Pancreas (tissue), 10 donors: ENCODE data around the gene EEF1E1. TPM values are rescaled to one million over a fixed set of nuclear protein-coding genes. Genes with fewer than 3 reads are reported as not detected.

Experiments used
- ATAC-seq, 4 donors: fragments of 200-7000 bp; cut with Tn5 transposase; one replicate each; pipeline versions ENCODE4 v1.8.0 to v1.9.1; 2020; ENCODE audit warnings: mild to moderate bottlenecking in 4 of 4, moderate library complexity in 4 of 4
- DNase-seq, 6 donors: peaks; one replicate each; pipeline ENCODE4 v3.0.0-alpha.2; 2020
- FAIRE-seq: peaks from 2 replicates; lab custom pipeline; 2012; peaks lifted over from hg19 to GRCh38; lab: Jason Lieb, UNC
- H3K27ac ChIP-seq, 4 donors: fragments of 200-600 bp; sonication (generic); 1 replicate in 3 of 4; 2 replicates in 1 of 4; pipeline versions ENCODE4 v1.5.0 to v1.8.0; 2020
- H3K27me3 ChIP-seq, 4 donors: fragments of 200-600 bp; one replicate each; pipeline ENCODE4 v1.8.0; 2021
- H3K36me3 ChIP-seq, 3 donors: fragments of 200-600 bp; sonication (generic) in 1 of 3; one replicate each; pipeline versions ENCODE4 v1.5.0 to v1.8.0; 2020 to 2021
- H3K4me1 ChIP-seq, 3 donors: fragments of 200-600 bp; one replicate each; pipeline ENCODE4 v1.8.0; 2021
- H3K4me3 ChIP-seq, 4 donors: fragments of 200-600 bp; sonication (generic) in 2 of 4; one replicate each; pipeline versions ENCODE4 v1.5.0 to v1.8.0; 2020 to 2021
- H3K9me3 ChIP-seq, 4 donors: fragments of 200-600 bp; one replicate each; pipeline ENCODE4 v1.8.0; 2021
- WGBS, 2 donors: extraction: QIAGEN DNeasy Blood & Tissue Kit; methylation state at CpG; one replicate each; pipeline ENCODE4 v1.1.7; 2013; 5-methylcytosine and 5-hydroxymethylcytosine counted together
- intact Hi-C, 3 donors: fragments of 100-400 bp; cut with DNase I; formaldehyde crosslinking; loops; one replicate each; pipeline versions ENCODE4 v1.11.1 to v1.14.2; 2022
- polyA plus RNA-seq, 2 donors: library from polyadenylated mRNA; stranded (reverse); fragments of 200-250 nt; gene quantifications; one replicate each; pipeline ENCODE4 v1.2.3, GENCODE V29; 2013
- total RNA-seq, 6 donors: library from RNA; stranded (reverse); fragmentation: NEBNext Ultra II Directional in 4 of 6; extraction: Animal tissue kit (Norgen Biotek cat#: 25700) in 4 of 6; gene quantifications; one replicate each; pipeline versions ENCODE4 v1.2.1 to v1.2.4, GENCODE V29; 2021 to 2023
- TF ChIP-seq, protein P1 (sequence below), 4 donors: fragments of 200-600 bp; sonication (generic) in 3 of 4; IDR thresholded peaks; one replicate each; pipeline versions ENCODE4 v1.5.0 to v1.8.0; 2021; ENCODE audit warnings: antibody characterized with exemption in 4 of 4
- donor health status: healthy with polysubstance abuse.
- donor health status: DM: no; HTN: no; CAD: no; lungs with moderate emphysema.
- donor health status: DM: no; HTN: no; CAD: no.
- donor health status: control.
- donor health status: control.
- donor health status: Bipolar disorder and iron deficiency.
- donor health status: DM: yes; HTN: yes; CAD: no.
- donor health status: DM: no; HTN: no; CAD: no.
- donor health status: DM: no; HTN: no; CAD: no.
- donor health status: DM: yes; HTN: yes; CAD: no.

Gene EEF1E1
- total and polyA plus RNA-seq, 8 donors = 5.6 to 20.6 (median 13.0) TPM

DNA sequence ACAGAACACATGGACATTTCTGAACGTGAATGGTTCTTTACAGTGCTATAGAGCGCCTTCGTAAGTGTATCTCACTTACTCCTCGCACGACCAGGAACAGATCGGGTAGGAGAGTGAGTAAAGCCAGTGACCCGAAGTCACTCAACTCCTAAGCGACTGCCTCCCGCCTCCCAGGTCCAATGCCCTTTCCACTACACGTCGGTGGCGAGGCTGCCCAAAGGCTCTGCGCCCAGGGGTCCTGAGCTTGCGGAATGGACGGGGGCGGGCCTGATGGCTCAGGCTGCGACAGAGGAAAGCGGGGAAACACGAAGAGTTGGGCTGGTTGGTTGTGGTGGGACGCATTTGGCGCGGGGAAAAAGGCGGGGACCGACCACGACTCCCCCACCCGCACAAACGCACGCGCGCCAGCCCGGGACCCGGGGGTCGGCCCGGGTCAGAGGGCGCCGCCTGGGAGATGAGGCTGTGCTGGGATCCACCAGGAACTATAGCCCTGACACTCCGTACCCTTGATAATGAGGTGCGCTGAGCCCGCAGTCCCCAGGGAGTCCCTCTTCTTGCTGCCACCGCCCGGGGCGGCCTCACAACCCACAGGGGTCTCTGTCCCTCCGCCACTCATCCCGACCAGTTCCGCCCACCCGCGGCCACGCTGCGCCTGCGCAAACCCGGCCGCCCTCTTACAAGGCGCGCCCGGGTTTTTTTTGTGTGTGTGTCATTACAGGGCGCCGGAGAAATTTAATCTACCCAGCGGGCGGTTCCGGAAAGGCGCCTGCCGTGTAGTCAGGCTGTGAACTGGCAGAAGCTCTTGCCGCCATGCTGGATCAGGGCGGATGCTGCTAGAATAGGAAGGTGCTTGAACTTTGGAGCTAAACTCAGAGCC is 38.3 kb downstream of the EEF1E1 start, which contains the start of gene BLOC1S5:
BLOC1S5 (minus strand) TSS at position 629 of the 877 bp plus-strand sequence; CDS start at position 616, 13 bp downstream.
- TF ChIP-seq, protein P1, sequence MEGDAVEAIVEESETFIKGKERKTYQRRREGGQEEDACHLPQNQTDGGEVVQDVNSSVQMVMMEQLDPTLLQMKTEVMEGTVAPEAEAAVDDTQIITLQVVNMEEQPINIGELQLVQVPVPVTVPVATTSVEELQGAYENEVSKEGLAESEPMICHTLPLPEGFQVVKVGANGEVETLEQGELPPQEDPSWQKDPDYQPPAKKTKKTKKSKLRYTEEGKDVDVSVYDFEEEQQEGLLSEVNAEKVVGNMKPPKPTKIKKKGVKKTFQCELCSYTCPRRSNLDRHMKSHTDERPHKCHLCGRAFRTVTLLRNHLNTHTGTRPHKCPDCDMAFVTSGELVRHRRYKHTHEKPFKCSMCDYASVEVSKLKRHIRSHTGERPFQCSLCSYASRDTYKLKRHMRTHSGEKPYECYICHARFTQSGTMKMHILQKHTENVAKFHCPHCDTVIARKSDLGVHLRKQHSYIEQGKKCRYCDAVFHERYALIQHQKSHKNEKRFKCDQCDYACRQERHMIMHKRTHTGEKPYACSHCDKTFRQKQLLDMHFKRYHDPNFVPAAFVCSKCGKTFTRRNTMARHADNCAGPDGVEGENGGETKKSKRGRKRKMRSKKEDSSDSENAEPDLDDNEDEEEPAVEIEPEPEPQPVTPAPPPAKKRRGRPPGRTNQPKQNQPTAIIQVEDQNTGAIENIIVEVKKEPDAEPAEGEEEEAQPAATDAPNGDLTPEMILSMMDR (IDR thresholded peaks at IDR 0.05) = no peak
- DNase-seq (peak; percentile 94 to 98 (median 96)), FAIRE-seq (peak; percentile 20), ATAC-seq (peak; percentile 96 to 99 (median 99))
- no peaks in the 10 kb centered on the region for H3K27me3 ChIP-seq
- intact Hi-C loops = no loop called here
- peak within 1 kb of the TSS; percentile 69 to 88 (median 71) for H3K4me3 ChIP-seq
- no peaks in the 10 kb centered on the region for H3K36me3 ChIP-seq
- H3K9me3 ChIP-seq = no peaks in the 10 kb centered on the region
- peaks cover 0 to 7% (median 5%) of the 10 kb centered on the region in 3 donors for H3K4me1 ChIP-seq
- WGBS, 2 donors = 1% methylated on average over 58 to 64 of the region's 64 CpGs
- H3K27ac ChIP-seq = peak within 1 kb of the TSS; percentile 49 to 84 (median 78)

DNA sequence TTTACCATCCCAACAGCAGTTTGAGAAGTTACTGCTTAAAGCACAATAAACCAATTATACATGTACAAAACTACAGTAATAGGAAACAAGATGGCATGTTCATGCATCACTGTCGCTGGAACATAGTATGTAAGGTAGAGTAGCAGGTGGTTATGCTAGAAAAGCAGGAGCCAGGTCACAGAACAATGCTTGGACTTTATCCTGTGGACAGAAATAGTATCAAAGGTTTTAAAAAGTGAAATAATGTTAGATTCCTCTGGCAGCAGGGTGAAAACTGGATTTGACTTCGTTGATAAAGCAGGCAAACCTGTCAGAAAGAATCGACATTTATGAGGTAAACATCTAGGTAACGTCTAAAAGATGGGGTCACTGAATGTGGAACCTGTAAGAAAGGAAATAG is 40.6 kb downstream of the EEF1E1 start:
- intact Hi-C loops = no loop called here
- 64 to 67% methylated on average over 4 of the region's 4 CpGs for WGBS, 2 donors
- TF ChIP-seq, protein P1 (IDR thresholded peaks at IDR 0.05) = no peak
- DNase-seq (no peak), ATAC-seq (no peak), FAIRE-seq (no peak)
- Histone ChIP-seq H3K36me3 (no peaks in the 10 kb centered on the region), H3K4me1 (peaks cover 0 to 7% (median 5%) of the 10 kb centered on the region in 3 donors), H3K4me3 (no peak overlapping the region), H3K9me3 (no peaks in the 10 kb centered on the region), H3K27ac (no peak overlapping the region), H3K27me3 (no peaks in the 10 kb centered on the region)

DNA sequence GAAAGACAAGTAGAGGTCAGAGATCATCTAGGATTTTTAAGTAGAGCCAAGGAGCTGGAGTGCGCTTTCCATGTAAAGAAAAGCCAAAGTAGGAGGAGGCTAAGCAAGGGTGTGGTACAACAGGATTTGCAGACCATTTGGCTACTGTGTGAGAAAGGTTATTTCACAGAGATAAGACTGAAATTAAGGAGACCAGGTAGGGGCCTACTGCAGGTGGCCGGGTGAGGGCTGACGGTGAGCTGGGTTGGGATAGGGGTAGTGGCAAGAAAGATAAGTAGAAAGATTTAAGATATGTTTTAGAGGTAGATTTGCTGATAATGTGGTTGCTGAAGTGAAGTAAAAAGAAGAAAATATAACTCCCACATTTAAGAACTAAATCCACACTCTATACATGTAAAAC is 42.0 kb downstream of the EEF1E1 start:
- ATAC-seq (no peak), DNase-seq (no peak), FAIRE-seq (no peak)
- H3K9me3 ChIP-seq = no peaks in the 10 kb centered on the region
- peaks cover 0 to 7% (median 5%) of the 10 kb centered on the region in 3 donors for H3K4me1 ChIP-seq
- H3K36me3 ChIP-seq = no peaks in the 10 kb centered on the region
- TF ChIP-seq, protein P1 (IDR thresholded peaks at IDR 0.05) = no peak
- no peaks in the 10 kb centered on the region for H3K27me3 ChIP-seq
- no peak overlapping the region for H3K4me3 ChIP-seq
- intact Hi-C loops = no loop called here
- 88% methylated on average over 3 of the region's 3 CpGs for WGBS, 2 donors
- H3K27ac ChIP-seq = no peak overlapping the region

DNA sequence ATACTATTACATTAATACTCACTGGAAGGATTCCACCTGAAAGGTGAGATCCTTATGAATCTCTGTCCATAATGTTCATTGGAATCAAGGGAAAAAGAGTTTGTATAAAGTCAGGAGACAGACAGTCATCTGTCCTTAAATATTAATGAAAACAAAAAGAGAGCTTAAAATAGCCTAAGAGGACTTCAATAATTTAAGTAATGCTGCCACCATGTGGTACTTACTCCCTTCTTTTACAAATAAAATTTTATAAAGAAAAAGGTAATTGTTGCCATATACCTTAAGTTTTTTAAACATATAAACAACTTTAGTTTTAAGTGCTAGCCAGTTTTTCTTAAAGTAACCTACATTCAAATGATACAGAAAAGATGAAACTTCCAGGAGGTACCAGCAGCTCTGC is 43.2 kb downstream of the EEF1E1 start:
- intact Hi-C loops = loop anchor here in 1 of 3 donors (10.0 kb wide), 1 partner anchor 324 kb away; no protein-coding TSS in a partner anchor
- TF ChIP-seq, protein P1 (IDR thresholded peaks at IDR 0.05) = no peak

More for the DNA sequence above, 43.2 kb downstream of the EEF1E1 start:
- Histone ChIP-seq H3K4me3 (no peak overlapping the region), H3K36me3 (no peaks in the 10 kb centered on the region), H3K27ac (no peak overlapping the region), H3K27me3 (no peaks in the 10 kb centered on the region), H3K9me3 (no peaks in the 10 kb centered on the region), H3K4me1 (no peaks in the 10 kb centered on the region)
- FAIRE-seq (no peak), DNase-seq (no peak), ATAC-seq (no peak)
